SK-N-MC (cell line): Measurements from ENCODE around the gene EFNB1.

ENCODE experiments used
- EZH2 ChIP-seq: fragments of 200-600 bp; sonication (generic); IDR thresholded peaks from one replicate; pipeline ENCODE4 v1.6.1; 2017; ENCODE audit warnings: antibody characterized with exemption
- POLR2AphosphoS5 ChIP-seq: IDR thresholded peaks from 2 replicates; pipeline ENCODE4 v1.6.1; 2012; ENCODE audit warnings: mild to moderate bottlenecking, low read depth, low read length, borderline replicate concordance

DNA sequence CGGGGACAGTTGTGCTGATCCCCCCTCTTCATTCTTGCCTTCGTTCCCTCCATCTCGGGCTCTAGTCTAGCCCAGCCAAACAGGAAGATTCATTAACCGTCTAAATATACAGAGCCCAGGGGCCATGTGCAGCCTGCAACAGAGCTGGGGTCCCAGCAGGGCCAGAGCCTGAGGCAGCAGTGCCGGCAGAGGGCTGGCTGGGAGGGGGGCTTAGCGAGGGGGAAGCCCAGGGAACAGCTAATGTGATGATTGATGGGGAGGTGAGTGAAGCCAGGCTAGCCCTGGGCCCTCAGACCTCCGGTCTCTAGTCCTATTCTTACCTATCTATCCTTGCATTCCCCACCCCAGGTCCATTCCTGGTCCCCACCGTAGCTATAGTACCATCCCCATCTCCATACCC is 22.3 kb downstream of the EFNB1 start:
- TF ChIP-seq EZH2, result no peak
- no peak for TF ChIP-seq POLR2AphosphoS5
